Stomach smooth muscle (tissue), 2 donors: Measurements from ENCODE around the gene PWWP2B.

Experiments used
- H3K27ac ChIP-seq: one replicate; pipeline ENCODE4 v1.7.0; 2013; ENCODE audit warnings: mild to moderate bottlenecking, low read length, inconsistent platforms
- H3K27me3 ChIP-seq, 2 donors: one replicate each; pipeline ENCODE4 v1.7.0; 2013; ENCODE audit warnings: low read length in 2 of 2; ENCODE audit not compliant: insufficient read depth in 2 of 2, control insufficient read depth in 1 of 2
- H3K36me3 ChIP-seq, 2 donors: one replicate each; pipeline ENCODE4 v1.7.0; 2013; ENCODE audit warnings: low read length in 2 of 2; ENCODE audit not compliant: control insufficient read depth in 2 of 2, insufficient read depth in 2 of 2
- H3K4me1 ChIP-seq: one replicate; pipeline ENCODE4 v1.7.0; 2013; ENCODE audit warnings: low read length; ENCODE audit not compliant: control insufficient read depth, insufficient read depth
- H3K4me3 ChIP-seq, 2 donors: one replicate each; pipeline ENCODE4 v1.7.0; 2013; ENCODE audit warnings: low read length in 2 of 2
- H3K9ac ChIP-seq, 2 donors: one replicate each; pipeline ENCODE4 v1.7.0; 2013; ENCODE audit warnings: low read length in 2 of 2, mild to moderate bottlenecking in 1 of 2
- H3K9me3 ChIP-seq, 2 donors: one replicate each; pipeline ENCODE4 v1.7.0; 2013; ENCODE audit warnings: low read length in 2 of 2; ENCODE audit not compliant: control insufficient read depth in 2 of 2
- donor health status: healthy.
- donor health status: Pancreatic carcinoma.

PWWP2B gene

DNA sequence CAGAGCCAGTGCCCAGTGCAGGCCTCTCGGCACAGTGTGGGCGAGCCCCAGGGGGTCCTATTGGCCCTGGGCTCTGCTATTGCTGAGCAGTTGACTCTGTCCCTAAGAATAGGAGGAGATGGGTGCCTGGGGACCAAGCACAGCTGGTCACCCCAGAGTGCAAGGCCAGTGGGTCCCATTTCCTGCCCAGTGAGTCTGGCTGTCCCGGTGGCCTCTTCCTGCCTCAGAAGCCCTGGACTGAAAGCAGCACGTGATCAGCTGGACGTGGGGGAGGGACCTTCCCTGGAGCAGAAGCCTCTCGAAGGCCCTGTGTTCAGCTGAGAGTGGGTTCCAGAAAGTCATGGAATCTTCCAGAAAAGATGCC, 42.0 kb downstream of the PWWP2B start:
- no peak overlapping the region for H3K4me3 ChIP-seq
- H3K36me3 ChIP-seq: no peaks in the 10 kb centered on the region
- no peak overlapping the region for H3K9ac ChIP-seq
- H3K27ac ChIP-seq: no peak overlapping the region
- H3K4me1 ChIP-seq: no peaks in the 10 kb centered on the region
- H3K9me3 ChIP-seq: no peaks in the 10 kb centered on the region
- no peaks in the 10 kb centered on the region for H3K27me3 ChIP-seq

DNA sequence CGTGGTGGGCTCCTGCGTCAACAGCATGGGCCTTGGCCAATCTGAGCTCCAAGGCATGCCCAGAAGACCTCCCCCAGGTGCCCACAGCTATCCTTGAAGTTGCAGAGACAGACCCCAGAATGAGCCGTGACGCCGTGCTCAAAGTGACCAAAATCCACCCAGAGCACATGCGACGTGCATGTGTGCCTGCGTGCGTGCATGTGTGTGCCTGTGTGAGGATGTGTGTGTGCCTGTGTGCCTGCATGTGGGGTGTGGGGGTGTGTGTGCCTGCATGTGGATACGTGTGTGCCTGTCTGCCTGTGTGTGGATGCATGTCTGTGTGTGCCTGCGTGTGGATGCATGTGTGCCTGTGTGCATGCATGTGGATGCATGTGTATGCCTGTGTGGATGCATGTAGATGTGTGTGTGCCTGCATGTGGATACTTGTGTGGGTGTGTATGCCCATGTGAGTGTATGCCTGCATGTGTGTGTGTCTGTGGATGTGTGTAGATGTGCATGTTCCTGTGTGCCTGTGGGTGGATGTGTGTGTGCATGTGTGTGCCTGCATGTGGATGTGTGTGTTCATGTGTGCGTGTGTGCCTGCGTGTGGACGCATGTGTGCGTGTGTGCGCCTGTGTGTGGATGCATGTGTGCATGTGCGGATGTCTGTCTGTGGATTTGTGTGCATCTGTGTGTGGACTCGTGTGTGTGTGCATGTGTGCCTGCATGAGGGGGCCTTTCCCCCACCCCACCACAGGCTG, 42.6 kb downstream of the PWWP2B start:
- no peaks in the 10 kb centered on the region for H3K9me3 ChIP-seq
- no peaks in the 10 kb centered on the region for H3K27me3 ChIP-seq
- no peak overlapping the region for H3K27ac ChIP-seq
- no peaks in the 10 kb centered on the region for H3K4me1 ChIP-seq
- no peak overlapping the region for H3K9ac ChIP-seq
- no peaks in the 10 kb centered on the region for H3K36me3 ChIP-seq
- H3K4me3 ChIP-seq: no peak overlapping the region

DNA sequence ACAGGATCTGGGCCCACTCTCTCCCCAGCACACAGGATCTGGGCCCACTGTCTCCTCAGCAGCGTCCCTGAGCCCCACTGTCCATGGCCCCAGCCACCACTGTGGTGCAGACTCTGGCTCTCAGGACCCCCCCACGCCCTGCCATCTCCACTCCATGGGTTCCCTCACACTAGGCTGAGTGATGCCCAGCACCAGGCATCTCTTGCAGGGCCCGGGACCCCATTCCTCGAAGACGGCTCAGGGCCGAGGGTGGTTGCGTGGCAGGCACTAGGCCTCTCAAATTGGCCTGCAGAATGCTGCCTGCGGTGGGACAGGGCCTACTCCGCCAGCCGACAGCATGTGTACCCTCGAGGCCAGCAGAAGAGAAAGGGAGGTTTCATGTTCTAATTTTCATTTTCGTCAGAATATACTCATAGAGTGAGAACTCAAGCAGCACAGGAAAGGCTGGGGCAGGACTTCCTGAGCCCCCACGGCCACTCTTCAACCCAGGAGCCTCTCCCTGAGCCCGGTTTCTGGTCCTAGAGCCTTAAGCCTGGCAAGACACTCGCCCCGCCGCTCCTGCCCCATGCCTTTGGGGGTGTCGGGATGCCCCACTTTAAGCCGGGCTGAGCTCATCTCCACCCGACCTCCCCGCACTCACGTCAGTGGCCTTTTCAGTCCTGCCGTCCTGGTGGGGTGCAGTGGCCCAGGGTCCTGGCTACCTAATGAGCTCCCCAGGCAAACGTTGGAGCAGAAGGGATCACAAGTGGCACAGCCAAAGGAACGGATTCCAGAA, 44.0 kb downstream of the PWWP2B start:
- H3K36me3 ChIP-seq: no peaks in the 10 kb centered on the region
- no peaks in the 10 kb centered on the region for H3K27me3 ChIP-seq
- no peak overlapping the region for H3K4me3 ChIP-seq
- no peak overlapping the region for H3K9ac ChIP-seq
- no peaks in the 10 kb centered on the region for H3K4me1 ChIP-seq
- no peak overlapping the region for H3K27ac ChIP-seq
- H3K9me3 ChIP-seq: no peaks in the 10 kb centered on the region

DNA sequence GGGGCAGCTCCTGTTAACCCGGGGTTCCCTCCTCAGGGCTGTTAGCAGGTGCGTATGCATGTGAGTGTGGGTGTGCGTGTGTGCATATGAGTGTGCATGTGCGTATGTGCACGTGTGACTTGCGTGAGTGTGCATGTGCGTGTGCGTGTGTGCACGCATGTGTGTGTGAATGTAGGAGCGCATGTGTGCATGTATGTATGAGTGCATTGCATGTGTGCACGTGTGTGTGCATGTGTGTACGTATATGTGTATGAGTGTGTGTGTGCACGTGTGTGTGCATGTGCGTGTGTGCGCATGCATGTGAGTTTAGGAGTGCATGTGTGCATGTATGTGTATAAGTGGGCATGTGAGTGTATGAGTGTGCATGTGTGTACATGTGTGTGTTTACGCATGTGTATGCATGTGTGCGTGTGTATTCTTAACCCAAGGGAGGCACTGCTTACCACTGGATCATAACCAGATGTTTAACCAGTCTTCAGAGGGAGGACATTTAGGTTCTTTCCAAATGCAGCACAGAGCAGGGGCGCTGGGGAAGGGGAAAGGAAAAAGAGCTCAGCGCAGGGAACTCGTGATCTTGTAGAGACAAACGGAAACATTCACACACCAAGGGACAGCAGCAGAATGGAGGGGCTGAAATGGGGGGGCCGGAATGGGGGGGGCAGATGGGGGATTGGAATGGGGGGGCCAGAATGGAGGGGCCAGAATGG, 45.0 kb downstream of the PWWP2B start:
- no peak overlapping the region for H3K4me3 ChIP-seq
- peaks cover 7% of the 10 kb centered on the region for H3K4me1 ChIP-seq
- H3K27me3 ChIP-seq: no peaks in the 10 kb centered on the region
- H3K27ac ChIP-seq: no peak overlapping the region
- no peaks in the 10 kb centered on the region for H3K36me3 ChIP-seq
- no peaks in the 10 kb centered on the region for H3K9me3 ChIP-seq
- no peak overlapping the region for H3K9ac ChIP-seq

DNA sequence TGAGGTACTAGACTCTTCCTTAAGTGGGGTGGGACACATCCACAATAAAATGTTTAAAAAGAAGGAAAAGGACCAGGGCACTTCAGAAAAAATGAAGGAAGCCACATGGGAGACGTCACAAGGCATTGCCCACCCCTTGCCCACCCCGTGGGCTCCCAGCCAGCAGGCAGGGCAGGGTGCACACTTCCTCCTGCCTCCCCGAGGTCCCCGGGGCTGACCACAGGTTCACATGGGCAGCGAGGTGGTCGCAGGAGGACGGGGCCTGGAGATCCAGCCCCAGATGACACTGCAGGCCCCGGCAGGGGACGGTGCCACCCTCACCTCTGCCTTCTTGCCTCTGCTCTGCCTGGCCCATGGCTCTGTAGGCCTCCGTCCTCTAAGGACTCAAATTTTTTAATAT, 45.6 kb downstream of the PWWP2B start:
- Histone ChIP-seq H3K27ac (no peak overlapping the region), H3K4me1 (peaks cover 10% of the 10 kb centered on the region), H3K27me3 (no peaks in the 10 kb centered on the region), H3K36me3 (no peaks in the 10 kb centered on the region), H3K4me3 (no peak overlapping the region), H3K9ac (no peak overlapping the region), H3K9me3 (no peaks in the 10 kb centered on the region)

DNA sequence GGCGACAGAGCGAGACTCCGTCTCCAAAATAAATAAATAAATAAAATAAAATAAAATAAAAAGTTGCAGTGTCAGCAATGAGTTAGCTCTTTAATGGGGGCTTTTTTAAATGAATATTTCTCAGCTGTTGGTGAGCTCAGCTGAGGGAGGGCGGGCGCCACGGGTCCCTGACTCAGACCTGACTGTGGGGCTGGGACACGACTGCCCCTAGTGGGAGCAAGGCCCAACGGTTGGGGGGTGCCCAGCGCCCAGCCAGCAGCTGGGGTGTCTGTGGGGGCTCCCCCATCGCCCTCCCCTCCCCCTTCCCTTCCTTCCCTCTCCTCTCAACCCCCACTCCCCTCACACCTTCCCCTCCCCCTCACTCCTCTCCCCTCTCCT, 46.6 kb downstream of the PWWP2B start:
- no peak overlapping the region for H3K9ac ChIP-seq
- no peaks in the 10 kb centered on the region for H3K27me3 ChIP-seq
- H3K4me1 ChIP-seq: peaks cover 10% of the 10 kb centered on the region
- no peaks in the 10 kb centered on the region for H3K36me3 ChIP-seq
- H3K27ac ChIP-seq: no peak overlapping the region
- no peaks in the 10 kb centered on the region for H3K9me3 ChIP-seq
- H3K4me3 ChIP-seq: no peak overlapping the region

DNA sequence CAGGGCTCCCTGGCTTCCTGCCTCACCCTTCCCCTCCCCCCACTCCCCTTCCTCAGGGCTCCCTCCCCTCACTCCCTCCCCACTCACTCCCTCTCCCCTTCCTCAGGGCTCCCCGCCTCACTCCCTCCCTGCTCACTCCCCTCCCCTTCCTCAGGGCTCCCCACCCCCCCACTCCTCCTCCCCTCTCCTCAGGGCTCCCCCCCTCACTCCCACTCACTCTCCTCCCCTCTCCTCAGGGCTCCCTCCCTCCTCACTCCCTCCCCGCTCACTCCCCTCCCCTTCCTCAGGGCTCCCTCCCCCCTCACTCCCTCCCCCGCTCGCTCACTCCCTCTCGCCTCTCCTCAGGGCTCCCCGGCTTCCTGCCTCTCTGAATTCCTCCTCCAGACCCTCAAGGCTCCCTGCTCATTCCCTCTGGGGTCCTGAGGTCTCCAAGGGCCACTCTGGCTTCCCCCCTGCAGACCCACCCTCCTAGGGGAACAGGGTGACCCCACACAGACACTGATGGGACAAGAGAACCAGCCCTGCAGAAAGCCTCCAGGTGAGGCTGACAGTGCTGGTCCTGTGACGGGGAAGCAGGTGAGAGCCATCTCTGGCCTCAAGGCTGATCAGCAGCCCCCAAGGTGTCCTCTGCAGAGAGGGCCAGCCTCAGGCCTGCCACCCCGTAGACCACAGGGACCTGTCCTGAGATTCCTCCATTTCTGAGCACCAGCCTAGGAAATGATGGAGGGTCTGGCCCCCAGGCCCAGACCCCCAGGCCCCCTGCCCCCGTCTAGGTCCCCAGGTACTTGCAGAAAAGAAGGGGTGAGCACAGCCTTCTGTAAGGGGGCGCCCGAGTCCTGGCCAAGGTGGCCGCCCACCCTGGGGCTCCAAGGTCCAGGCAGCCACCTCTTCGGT, 47.2 kb downstream of the PWWP2B start:
- H3K9ac ChIP-seq: no peak overlapping the region
- peaks cover 10% of the 10 kb centered on the region for H3K4me1 ChIP-seq
- no peaks in the 10 kb centered on the region for H3K36me3 ChIP-seq
- no peaks in the 10 kb centered on the region for H3K9me3 ChIP-seq
- H3K4me3 ChIP-seq: no peak overlapping the region
- H3K27ac ChIP-seq: no peak overlapping the region
- H3K27me3 ChIP-seq: no peaks in the 10 kb centered on the region

- Histone ChIP-seq H3K9ac (no peak overlapping the region), H3K4me3 (no peak overlapping the region), H3K36me3 (no peaks in the 10 kb centered on the region), H3K4me1 (peaks cover 10% of the 10 kb centered on the region), H3K9me3 (no peaks in the 10 kb centered on the region), H3K27ac (no peak overlapping the region), H3K27me3 (no peaks in the 10 kb centered on the region)
Measured at GRCh38 chr10:132444877-132445351, 47.9 kb downstream of the PWWP2B start.

DNA sequence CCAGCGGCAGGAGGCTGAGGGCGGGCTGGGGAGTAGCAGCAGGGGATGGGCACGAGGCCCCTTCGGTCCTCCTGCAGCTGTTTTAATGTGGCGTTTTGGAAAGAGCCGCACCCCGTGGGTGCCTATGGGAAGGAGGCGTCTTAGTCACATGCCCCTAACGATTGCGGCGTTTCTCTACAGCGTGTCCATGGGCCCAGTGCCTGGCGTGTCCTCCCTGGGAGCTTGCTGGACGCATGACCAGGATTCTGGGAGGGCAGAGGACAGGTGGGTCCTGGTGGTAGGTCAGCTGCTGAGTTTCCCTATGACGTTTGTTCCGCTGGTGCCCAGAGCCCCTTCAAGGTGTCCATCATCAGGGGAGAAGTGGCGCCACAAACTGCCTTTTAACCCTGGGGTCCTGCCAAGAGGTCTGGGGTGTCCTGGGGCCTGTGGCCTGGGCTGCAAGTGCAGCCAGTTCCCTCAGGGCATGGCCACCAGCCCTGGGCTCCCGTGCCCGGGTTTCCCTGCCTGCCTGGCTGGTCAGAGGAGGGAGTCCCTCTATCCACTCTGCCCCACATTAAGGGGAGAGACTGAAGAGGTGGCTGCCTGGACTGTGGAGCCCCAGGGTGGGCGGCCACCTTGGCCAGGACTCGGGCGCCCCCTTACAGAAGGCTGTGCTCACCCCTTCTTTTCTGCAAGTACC, 48.7 kb downstream of the PWWP2B start:
- peaks cover 10% of the 10 kb centered on the region for H3K4me1 ChIP-seq
- no peaks in the 10 kb centered on the region for H3K27me3 ChIP-seq
- no peak overlapping the region for H3K27ac ChIP-seq
- no peak overlapping the region for H3K4me3 ChIP-seq
- H3K9ac ChIP-seq: no peak overlapping the region
- no peaks in the 10 kb centered on the region for H3K9me3 ChIP-seq
- H3K36me3 ChIP-seq: no peaks in the 10 kb centered on the region

- H3K4me3 ChIP-seq: no peak overlapping the region
- peaks cover 10% of the 10 kb centered on the region for H3K4me1 ChIP-seq
- H3K36me3 ChIP-seq: no peaks in the 10 kb centered on the region
- H3K9me3 ChIP-seq: no peaks in the 10 kb centered on the region
- H3K27ac ChIP-seq: no peak overlapping the region
- no peaks in the 10 kb centered on the region for H3K27me3 ChIP-seq
- no peak overlapping the region for H3K9ac ChIP-seq
Measured at GRCh38 chr10:132446195-132446581, 49.2 kb downstream of the PWWP2B start.
